ENCODE results near the gene ATAD3A.
"Not testable (repeated sequence)": the region's sequence is repeated elsewhere in the genome, so short reads cannot be mapped to it uniquely, and the experiment has no call there.

GRCh38 chr1:1522536-1522935 lies 10.6 kb downstream of the ATAD3A start:
- TF ChIP-seq, protein P1, sequence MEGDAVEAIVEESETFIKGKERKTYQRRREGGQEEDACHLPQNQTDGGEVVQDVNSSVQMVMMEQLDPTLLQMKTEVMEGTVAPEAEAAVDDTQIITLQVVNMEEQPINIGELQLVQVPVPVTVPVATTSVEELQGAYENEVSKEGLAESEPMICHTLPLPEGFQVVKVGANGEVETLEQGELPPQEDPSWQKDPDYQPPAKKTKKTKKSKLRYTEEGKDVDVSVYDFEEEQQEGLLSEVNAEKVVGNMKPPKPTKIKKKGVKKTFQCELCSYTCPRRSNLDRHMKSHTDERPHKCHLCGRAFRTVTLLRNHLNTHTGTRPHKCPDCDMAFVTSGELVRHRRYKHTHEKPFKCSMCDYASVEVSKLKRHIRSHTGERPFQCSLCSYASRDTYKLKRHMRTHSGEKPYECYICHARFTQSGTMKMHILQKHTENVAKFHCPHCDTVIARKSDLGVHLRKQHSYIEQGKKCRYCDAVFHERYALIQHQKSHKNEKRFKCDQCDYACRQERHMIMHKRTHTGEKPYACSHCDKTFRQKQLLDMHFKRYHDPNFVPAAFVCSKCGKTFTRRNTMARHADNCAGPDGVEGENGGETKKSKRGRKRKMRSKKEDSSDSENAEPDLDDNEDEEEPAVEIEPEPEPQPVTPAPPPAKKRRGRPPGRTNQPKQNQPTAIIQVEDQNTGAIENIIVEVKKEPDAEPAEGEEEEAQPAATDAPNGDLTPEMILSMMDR (IDR thresholded peaks at IDR 0.05; ENCODE audit: low read depth, low read length, poor library complexity, severe bottlenecking), result not testable (repeated sequence)
- TF ChIP-seq EZH2phosphoT487 (IDR thresholded peaks at IDR 0.05; ENCODE audit: borderline replicate concordance, low read length), result not testable (repeated sequence)
